Measurements from ENCODE around the gene YTHDC2.

DNA sequence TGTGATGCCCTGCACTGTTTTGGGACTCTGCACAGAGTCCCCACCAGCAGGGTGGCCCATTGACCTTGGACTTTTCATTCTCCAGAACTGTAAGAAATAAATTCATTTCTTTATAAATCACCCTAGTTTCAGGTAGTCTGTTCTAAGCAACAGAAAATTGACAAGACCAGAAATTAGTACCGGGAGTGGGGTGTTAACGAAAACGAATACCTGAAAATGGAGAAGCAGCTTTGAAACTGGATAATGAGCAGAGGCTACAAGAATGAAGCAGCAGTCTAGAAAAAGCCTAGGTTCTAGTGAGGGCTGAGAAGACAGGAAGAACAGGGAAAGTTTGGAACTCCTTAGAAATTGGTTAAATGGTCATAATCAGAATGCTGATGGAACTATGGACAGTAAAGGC is 23.2 kb upstream of the YTHDC2 start:
- TF ChIP-seq, protein P1, sequence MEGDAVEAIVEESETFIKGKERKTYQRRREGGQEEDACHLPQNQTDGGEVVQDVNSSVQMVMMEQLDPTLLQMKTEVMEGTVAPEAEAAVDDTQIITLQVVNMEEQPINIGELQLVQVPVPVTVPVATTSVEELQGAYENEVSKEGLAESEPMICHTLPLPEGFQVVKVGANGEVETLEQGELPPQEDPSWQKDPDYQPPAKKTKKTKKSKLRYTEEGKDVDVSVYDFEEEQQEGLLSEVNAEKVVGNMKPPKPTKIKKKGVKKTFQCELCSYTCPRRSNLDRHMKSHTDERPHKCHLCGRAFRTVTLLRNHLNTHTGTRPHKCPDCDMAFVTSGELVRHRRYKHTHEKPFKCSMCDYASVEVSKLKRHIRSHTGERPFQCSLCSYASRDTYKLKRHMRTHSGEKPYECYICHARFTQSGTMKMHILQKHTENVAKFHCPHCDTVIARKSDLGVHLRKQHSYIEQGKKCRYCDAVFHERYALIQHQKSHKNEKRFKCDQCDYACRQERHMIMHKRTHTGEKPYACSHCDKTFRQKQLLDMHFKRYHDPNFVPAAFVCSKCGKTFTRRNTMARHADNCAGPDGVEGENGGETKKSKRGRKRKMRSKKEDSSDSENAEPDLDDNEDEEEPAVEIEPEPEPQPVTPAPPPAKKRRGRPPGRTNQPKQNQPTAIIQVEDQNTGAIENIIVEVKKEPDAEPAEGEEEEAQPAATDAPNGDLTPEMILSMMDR (optimal IDR thresholded peaks at IDR 0.05 in 1 of 3, IDR thresholded peaks at IDR 0.05 in 1 of 3, conservative IDR thresholded peaks at IDR 0.05 in 1 of 3; ENCODE audit: extremely low read depth in 1 of 3, insufficient read depth in 2 of 3, low read length in 3 of 3): no peak
- TF ChIP-seq EZH2 (IDR thresholded peaks at IDR 0.05; ENCODE audit: low read length): no peak

Measured in keratinocyte (primary cell).